ENCODE data around the gene ULK2. TPM values are rescaled to one million over a fixed set of nuclear protein-coding genes. Genes with fewer than 3 reads are reported as not detected.
"Not testable (repeated sequence)": the region's sequence is repeated elsewhere in the genome, so short reads cannot be mapped to it uniquely, and the experiment has no call there.

Gene ULK2
- total RNA-seq, 2 donors from 2014 or later: 20.5 to 23.8 TPM

DNA sequence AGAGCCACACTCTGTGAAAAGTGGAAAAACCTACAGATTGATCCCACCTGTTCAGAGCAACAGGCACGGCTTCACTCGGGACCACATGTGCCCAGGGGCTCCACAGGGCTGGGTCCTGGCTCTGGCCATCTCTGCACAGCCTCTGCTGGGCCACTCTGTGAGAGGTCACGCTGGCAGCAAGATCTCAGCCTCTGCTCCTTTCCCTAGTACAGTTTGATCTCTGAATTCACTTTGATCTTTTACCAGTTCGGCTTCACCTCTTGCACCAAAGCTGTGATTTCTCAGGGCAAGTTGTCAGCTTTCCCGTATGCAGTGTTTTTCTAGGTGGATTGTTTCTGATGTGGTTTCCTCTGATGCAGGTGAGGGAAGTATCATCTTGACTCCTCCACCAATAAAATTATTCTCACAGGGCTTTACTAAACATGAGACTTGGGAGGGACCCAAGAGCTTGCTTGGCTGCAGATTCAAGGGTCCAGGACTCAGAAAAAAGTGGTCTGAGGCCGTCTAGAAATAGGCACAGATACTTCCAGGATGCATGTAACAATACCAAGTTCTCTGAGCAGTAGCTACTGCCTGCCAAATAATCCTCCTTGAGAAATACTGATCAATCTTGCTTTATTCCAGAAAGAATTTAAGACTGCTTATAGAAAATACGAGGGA, 95.6 kb downstream of the ULK2 start:
- intact Hi-C loops (cut with DNase I): no loop called here
- DNase-seq (ENCODE audit: low spot score): no peak

DNA sequence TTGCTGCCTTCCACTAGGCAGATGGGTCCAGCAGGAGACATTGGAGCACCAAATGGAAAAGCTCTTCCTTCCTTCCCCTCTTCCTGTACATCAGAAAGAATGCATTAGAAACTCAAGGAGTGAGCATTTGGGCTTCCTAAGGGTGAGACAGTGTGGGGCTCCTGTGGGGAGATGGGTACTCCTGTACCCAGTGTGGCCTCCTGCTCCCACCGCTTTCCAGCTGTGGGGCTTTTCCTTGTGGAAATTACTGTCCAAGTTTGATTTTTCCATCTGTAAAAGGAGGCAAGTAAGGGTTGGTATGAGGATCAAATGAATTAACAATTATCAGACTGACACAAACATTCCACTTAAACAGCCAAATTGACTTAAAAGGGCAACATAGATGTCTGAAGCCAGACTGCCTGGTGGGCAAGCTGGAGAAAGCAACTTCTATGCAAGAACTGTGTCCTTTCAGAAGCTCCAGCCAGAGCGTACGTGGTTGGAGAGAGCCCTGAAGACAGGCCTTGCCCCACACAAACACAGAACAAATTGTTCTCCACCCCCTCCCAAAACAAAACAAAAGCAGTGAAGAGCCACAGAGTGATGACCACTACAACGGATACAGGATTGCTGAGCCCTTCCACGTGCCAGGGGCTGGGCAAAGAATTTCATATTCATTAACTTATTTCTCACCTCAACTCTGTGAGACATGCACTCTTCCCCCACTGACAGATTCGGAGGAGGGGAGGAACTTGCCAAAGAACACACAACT, 96.6 kb downstream of the ULK2 start:
- intact Hi-C loops (cut with DNase I): no loop called here
- no peak for DNase-seq (ENCODE audit: low spot score)

DNA sequence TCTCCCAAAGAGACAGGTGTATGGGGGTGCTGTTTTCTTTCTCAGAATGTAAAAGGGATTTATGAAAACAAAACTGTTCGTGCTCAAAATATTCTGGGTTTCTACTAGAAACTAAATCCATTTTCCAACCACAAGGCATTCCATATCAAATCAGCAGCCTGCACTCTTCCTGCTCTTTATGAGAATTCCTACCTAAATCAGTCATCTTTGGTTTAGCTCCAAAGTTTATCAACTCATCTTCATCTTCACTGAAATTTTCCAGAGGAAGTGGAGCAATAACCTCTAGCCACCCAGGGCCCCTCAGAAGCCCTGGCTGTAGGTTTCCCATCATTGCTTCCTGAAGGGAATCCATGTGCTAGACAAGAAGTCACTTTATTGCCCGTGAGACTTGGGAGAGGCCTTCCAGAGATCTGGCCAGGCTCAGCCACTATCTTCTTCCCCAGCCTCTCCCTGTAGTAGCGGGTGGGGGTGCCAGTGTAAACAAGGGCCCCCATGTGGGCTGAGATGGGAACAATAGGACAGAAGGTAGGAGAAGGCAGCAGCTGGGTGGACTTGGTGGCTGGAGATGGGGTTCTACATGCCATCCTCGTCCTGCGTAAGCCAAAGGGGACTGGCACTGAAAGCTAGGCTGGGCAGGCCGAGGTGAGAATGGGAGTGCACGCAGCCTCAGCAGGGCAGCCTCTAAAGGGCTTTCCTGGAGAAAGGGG, 97.6 kb downstream of the ULK2 start:
- no peak for DNase-seq (ENCODE audit: low spot score)
- intact Hi-C loops (cut with DNase I): loop anchor here in 1 of 2 donors (5.0 to 10.0 kb wide), 3 partner anchors 258 to 778 kb away; partner anchors contain the start of gene B9D1

DNA sequence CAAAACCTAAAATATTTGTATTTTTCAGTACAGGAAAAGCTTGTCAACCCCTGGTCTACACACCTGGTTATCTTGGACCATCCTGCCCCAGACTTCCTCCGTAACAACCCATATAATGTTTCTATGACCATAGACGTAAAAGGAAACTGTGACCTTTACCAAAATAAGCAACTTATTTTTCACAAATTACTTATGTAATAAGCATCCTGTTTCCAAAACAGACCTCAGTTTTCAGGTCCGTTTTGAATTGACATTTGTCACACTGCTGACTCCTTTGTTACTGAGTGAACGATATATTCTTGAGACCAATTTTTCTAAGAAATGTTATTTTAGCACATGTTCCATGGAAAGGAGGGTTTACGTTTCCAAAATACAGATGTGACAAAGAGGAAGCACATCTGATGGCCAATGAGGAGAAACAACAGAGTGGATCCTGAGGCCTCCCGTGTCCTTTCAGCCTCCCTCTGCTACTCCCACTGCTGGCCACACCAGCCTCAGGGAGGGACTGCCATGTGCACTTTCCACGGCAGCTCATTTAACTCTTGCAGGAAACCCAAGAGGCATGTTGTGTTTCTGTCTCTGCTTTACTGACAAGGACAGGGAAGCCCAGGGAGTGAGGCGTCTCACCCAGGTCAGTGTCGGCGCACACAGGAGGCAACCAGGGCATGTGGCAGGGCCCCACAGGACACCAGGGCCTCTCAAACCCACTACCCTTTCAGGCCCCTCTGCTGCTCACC, 99.5 kb downstream of the ULK2 start:
- intact Hi-C loops (cut with DNase I): loop anchor here in 1 of 2 donors (5.0 to 10.0 kb wide), 3 partner anchors 256 to 776 kb away; partner anchors contain the start of gene B9D1
- DNase-seq (ENCODE audit: low spot score): no peak

DNA sequence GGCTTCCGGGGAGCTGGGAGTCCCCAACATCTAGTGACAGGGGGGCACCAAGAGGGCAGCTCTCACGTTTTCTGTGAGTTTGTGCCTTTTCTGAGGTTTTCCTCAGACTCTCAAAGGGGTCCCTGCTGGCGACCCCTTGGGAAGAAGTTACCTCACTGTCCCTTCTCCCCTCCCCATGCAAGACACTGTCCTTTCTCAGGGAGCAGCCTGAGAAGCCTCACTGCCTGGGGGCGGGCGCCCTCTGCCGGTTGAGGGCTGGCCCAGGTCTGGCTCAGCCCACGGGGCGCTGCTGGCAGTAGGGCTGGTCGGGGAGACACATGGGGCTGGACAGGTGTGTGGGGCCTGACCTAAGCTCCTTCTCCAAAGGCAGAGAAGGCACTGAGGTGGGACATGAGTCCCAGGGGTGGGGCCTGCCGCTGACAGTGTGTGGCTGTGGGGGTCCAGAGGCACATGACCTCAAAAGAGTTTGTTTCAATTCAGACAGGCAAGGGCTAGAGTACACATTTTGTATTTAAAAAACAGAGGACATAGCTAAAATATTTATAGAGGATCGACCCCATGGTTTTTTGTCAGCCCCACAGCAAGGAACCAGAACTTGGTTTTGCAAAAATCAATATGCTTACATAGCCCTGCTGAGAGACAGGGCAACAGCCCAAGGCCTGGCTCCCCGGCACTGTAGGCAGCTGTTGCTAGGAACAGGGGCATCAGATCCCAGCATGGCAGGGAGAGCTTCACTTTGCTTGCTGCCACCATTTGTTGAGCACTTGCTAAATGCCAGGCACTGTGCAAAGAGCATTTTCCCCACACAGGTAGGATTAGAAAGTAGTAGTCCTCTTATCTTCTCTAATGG, 101.1 kb downstream of the ULK2 start:
- DNase-seq (ENCODE audit: low spot score): peak; percentile 93
- intact Hi-C loops (cut with DNase I): loop anchor here in 1 of 2 donors (5.0 to 10.0 kb wide), 3 partner anchors 254 to 774 kb away; partner anchors contain the start of gene B9D1

DNA sequence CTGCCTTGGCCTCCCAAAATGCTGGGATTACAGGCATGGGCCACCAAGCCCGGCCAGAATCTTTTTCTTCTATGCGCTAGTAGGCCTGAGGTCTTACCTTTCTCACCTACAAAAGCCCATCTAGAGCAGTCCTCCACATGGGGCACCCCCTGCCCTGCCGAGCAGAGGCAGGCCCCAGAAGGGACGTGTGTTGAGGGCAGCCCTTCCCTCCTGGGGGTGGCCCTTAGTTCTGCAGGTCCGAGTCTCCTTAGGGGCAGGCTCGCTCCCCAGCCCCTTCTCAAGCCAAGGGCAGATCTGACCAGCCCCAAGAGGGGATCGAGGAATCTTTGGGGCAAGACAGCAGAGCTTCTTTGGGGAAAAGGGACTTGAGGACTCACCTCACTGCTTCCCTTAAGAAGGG, 101.7 kb downstream of the ULK2 start:
- no peak for DNase-seq (ENCODE audit: low spot score)
- intact Hi-C loops (cut with DNase I): loop anchor here in 1 of 2 donors (5.0 to 10.0 kb wide), 3 partner anchors 254 to 774 kb away; partner anchors contain the start of gene B9D1

DNA sequence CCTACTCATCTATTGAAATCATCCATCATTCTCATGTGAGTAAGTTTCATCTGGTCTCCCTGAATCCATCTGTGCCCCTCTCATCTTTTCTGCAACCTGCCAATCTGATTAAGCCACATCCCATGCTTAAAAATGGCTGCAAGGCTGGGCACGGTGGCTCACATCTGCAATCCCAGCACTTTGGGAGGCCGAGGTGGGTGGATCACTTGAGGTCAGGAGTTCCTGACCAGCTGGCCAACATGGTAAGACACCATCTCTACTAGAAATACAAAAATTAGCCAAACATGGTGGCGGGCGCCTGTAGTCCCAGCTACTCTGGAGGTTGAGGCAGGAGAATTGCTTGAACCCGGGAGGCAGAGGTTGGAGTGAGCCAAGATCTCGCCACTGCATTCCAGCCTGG, 103.7 kb downstream of the ULK2 start:
- intact Hi-C loops (cut with DNase I): loop anchor here (5.0 to 10.0 kb wide), 3 partner anchors 252 to 402 kb away; partner anchors contain the start of gene B9D1 (in 2 of the 2)
- DNase-seq (ENCODE audit: low spot score): not testable (repeated sequence)

DNA sequence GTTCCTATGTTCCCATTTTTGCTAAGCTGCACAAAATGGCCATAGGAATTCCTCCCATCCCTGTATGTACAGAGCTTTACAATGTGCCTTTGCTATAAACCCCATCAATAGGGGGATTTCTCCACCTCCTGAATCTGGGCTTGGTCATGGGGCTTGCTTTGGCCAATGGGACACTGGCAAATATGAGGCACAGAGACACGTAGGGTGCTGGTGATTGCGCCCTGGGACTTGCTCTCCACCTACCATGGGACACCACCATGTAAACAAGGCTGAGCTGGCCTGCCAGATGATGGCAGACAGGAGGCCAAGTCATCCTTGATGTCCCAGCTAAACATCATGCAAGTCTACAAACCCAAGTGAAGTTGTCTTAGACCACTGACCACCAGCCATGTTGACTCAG, 104.3 kb downstream of the ULK2 start:
- intact Hi-C loops (cut with DNase I): loop anchor here (5.0 to 10.0 kb wide), 3 partner anchors 251 to 401 kb away; partner anchors contain the start of gene B9D1 (in 2 of the 2)
- no peak for DNase-seq (ENCODE audit: low spot score)

DNA sequence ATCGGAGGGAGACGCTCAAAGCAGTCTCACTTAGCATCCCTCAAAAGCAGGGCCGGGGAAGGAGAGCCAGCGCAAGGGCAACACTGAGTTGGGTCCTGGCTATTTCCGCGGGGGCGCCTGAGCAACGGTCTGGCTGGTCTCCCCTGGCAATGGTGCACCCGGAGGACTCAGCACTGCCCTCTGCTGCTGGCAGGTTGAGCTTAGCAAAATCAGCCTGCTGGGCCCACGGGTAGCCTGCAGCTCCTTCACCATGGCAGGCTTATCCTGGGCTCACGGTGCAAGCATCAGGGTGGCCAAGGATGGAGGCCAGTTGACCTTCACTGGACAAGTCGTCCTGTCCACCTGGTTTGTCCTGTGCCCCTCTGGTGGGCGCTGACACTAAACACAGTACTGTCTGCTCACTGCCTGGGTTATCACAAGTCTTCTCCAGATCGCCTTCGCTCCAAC, 105.2 kb downstream of the ULK2 start:
- DNase-seq (ENCODE audit: low spot score): peak; percentile 90
- intact Hi-C loops (cut with DNase I): loop anchor here (5.0 to 10.0 kb wide), 3 partner anchors 250 to 400 kb away; partner anchors contain the start of gene B9D1 (in 2 of the 2)

DNA sequence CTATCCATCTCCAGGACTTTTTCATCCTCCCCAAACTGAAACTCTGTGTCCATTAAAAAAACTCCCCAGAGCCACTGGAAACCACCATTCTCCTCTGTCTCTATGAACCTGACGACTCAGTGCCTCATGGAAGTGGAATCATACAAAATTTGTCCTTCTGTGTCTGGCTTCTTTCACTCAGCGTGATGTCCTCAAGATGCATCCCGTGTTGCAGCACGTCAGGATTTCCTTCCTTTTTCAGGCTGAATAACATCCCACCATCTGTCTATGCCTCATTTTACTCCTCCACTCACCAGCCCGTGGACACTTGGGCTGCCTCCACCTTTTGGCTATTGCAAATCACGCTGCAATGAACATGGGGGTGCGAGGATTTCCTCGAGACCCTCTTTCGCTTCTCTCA, 107.0 kb downstream of the ULK2 start:
- intact Hi-C loops (cut with DNase I): loop anchor here (5.0 to 10.0 kb wide), 3 partner anchors 248 to 398 kb away; partner anchors contain the start of gene B9D1 (in 2 of the 2)
- no peak for DNase-seq (ENCODE audit: low spot score)

DNA sequence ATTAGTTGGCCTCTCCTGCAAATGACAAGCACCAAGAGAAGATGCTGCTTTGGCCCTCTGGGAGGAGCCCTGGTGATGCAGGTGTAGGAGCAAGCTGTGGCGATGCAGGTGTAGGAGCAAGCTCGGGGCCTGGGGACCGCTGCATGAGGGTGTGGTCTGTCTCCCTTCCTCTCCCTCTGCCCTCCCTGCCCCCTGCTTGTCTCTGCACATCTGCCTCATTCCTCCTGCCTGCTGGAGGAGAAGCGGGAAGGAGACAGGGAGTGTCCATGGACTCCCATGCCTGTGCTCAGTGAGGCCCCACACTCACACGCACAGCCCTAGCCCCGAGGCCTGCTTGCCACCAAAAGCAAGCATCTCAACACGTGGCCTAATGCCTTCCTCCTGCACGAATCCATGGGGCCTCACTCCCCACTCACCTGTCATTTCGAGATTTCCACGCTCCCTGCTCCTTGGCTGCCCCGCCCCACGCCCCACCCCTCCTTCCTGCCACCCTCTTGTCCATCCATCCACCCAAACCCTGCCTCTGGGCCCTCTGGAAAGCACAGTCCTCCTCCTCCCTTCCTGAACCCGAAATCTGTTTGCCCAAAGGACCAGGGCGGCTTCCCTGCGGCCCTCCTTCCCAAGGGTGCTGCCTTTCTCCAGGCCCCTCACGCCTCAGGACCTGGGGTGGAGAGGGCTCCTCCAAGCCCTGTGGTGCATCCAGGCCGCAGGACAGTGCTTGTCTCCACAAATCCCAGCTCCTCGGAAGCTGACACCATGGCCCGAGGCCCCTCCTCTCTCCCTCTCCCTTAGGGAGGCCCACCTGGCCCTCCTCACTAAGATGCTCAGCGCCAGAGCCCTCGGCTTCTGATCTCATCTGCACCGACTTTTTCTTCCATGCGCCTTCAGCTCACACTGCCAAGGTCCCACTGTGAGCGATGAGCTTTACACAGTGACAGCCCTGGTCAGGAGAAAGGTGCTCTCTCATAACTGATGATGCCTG, 107.9 kb downstream of the ULK2 start:
- DNase-seq (ENCODE audit: low spot score): no peak
- intact Hi-C loops (cut with DNase I): loop anchor here (5.0 to 10.0 kb wide), 3 partner anchors 248 to 398 kb away; partner anchors contain the start of gene B9D1 (in 2 of the 2)

DNA sequence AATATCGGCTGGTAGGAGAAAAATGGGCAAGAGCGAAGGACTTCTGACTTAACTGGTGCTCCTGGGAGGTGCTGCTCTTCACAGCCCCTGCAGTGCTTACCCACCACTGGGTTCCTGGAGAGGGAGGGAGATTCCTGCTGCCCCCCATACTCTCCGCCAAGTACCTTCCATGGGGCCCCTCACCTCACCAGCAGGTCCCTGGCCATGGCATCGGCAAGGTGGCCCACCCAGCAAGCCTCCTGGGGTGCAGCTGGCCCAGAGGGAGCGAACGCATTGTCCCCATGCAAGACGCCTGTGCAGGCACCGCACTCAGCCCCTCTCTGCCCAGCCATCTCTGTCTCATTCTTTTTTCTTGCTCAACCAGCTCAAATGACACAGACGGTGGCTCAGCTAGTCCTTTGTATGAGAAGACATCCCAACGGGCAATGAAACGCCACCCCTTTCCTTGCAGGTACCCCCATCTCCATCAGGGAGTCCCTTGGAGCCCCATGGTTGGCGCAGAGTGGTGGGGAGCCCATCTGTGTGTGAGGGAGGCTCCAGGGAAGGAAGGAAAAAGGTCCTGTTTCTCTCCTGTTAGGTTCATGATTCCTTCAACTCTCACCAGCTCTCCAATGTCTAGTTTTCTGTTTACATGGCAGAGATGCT, 110.1 kb downstream of the ULK2 start:
- intact Hi-C loops (cut with DNase I): loop anchor here in 1 of 2 donors (1.0 kb wide), 1 partner anchor 43 kb away; no protein-coding TSS in a partner anchor
- no peak for DNase-seq (ENCODE audit: low spot score)

DNA sequence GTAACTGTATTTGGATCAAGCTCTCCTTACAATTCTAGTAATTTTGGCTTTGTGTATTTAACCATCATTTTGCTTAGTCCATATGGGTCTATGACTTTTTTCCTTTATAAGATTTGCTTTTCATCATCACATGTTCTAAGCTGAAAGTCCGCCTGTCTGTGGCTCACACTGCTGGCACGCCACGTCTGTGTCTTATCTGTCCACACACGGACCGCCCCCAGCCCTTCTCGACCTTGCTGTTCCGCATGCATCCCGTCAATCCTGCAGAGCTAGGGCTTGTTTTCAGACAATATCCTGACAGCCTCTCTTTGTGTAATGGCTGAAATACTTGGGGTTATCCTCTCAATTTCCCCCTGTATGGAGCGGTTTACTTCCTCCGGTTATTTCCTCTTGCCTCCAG, 111.2 kb downstream of the ULK2 start:
- no peak for DNase-seq (ENCODE audit: low spot score)
- intact Hi-C loops (cut with DNase I): no loop called here

DNA sequence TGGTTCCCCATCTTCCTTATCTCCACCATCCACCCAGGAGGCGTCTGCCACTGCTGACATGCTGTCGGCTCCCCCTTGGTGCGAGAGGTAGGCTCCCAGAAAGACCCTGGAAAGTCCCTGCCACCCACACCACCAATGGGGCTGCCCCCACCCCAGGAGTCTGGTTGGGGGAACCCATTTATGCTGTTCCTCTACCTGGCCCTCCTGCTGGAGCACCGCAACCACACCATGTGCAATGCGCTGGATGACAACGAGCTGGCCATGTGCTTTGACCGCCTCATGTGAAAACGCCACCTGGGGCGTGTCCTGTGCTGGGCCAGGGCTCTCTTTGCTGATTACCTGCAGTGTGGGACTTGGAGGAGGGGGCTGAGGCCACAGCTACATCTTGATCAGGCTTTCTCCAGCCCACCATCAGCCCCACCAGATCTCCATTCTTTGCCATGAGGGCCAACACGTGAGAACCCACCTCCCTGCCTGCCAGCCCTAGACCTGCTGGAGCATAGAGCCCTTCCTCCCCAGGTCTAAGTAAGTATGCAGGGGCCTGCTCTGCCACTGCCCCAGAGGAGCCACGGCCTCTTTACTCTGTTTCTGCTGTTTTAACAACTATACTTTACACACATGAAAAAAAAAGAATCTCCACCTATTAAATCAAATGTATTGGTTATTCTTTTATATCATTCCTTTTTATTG, 111.8 kb downstream of the ULK2 start:
- no peak for DNase-seq (ENCODE audit: low spot score)
- intact Hi-C loops (cut with DNase I): no loop called here

DNA sequence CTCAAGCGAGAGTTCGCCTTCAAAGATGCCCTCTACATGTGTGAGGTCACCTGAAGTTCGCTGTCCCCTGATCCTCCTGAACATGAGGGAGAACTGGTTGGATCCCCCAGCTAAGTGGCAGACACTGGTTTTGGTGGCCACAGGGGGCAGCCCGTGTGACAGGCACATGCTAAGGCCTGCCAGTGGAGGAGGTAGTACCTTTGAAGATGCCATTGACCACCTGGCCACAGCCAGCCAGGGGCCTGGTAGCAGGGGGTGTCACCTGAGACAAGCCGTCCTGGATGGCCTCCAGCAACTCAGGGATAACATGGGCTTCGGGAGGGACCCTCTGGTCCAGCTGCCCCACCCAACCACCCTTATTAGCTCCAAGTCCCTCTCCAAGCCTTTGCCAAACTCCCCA, 112.3 kb downstream of the ULK2 start:
- DNase-seq (ENCODE audit: low spot score): no peak
- intact Hi-C loops (cut with DNase I): no loop called here
